A549 (cell line): ENCODE results near the gene PDXK. TPM values are rescaled to one million over a fixed set of nuclear protein-coding genes. Genes with fewer than 3 reads are reported as not detected.

Experiments used
- ATAC-seq, 2 experiments: fragments of 200-7000 bp in 1 of 2; fragments of >200 bp in 1 of 2; cut with Nextera tagmentation in 1 of 2; cut with Tn5 transposase in 1 of 2; 3 replicates each; pipeline versions ENCODE4 v1.8.0 to v1.9.1; 2018 to 2020; ENCODE audit warnings: mild to moderate bottlenecking in 1 of 2, moderate library complexity in 1 of 2
- CTCF ChIA-PET: fragments of 300-600 bp; sonication (Branson Sonifier 250); formaldehyde crosslinking; extraction: SDS; loops from one replicate; lab custom pipeline; 2021; ENCODE audit warnings: antibody characterized with exemption, inconsistent platforms; lab: Yijun Ruan, JAX
- POLR2A ChIA-PET: fragments of 350-600 bp; formaldehyde crosslinking; extraction: SDS; loops from one replicate; lab custom pipeline; 2021; ENCODE audit warnings: antibody characterized with exemption, inconsistent platforms; lab: Yijun Ruan, JAX
- DNase-seq, 2 experiments: peaks; one replicate each; pipeline versions ENCODE4 v3.0.0 to v3.0.0-alpha.2; 2011 to 2016; ENCODE audit warnings: low read depth in 1 of 2, low spot score in 1 of 2
- FAIRE-seq: peaks from 2 replicates; lab custom pipeline; 2011; peaks lifted over from hg19 to GRCh38; lab: Jason Lieb, UNC
- H3K27ac ChIP-seq, 2 experiments: fragments of >200 bp; sonication (Bioruptor Twin); formaldehyde crosslinking; 3 replicates each; pipeline ENCODE4 v1.5.1; 2016 to 2017
- H3K4me1 ChIP-seq: fragments of >200 bp; sonication (Bioruptor Twin); formaldehyde crosslinking; 3 replicates; pipeline ENCODE4 v1.6.1; 2016
- H3K4me2 ChIP-seq: fragments of >200 bp; sonication (Bioruptor Twin); formaldehyde crosslinking; 3 replicates; pipeline ENCODE4 v1.6.1; 2016
- H3K4me3 ChIP-seq: fragments of >200 bp; sonication (Bioruptor Twin); formaldehyde crosslinking; 3 replicates; pipeline ENCODE4 v1.5.1; 2016
- H3K9me3 ChIP-seq: fragments of >200 bp; sonication (Bioruptor Twin); formaldehyde crosslinking; 3 replicates; pipeline ENCODE4 v1.6.1; 2016
- BCL3 ChIP-seq: fragments of >200 bp; sonication (Bioruptor Twin); formaldehyde crosslinking; IDR thresholded peaks from 3 replicates; pipeline ENCODE4 v1.6.1; 2016
- CBX8 ChIP-seq: fragments of 200-600 bp; sonication (generic); IDR thresholded peaks from 2 replicates; pipeline ENCODE4 v1.6.1; 2016
- CEBPB ChIP-seq, 2 experiments: fragments of >200 bp in 1 of 2; sonication (Bioruptor Twin) in 1 of 2; formaldehyde crosslinking in 1 of 2; IDR thresholded peaks; 2 replicates each; pipeline ENCODE4 v1.6.1; 2012 to 2016
- CHD2 ChIP-seq: fragments of 150-350 bp; IDR thresholded peaks from 2 replicates; pipeline ENCODE4 v1.6.1; 2014; ENCODE audit warnings: low read length; ENCODE audit not compliant: partially characterized antibody
- EHF ChIP-seq: fragments of 250-450 bp; sonication (Bioruptor Pico); IDR thresholded peaks from 2 replicates; pipeline ENCODE4 v1.5.0; 2020; ENCODE audit warnings: mild to moderate bottlenecking
- EHMT2 ChIP-seq: fragments of 200-600 bp; sonication (generic); IDR thresholded peaks from 2 replicates; pipeline ENCODE4 v1.6.1; 2016; ENCODE audit warnings: antibody characterized with exemption, low read depth, mild to moderate bottlenecking, moderate library complexity
- ELK1 ChIP-seq: fragments of 150-350 bp; IDR thresholded peaks from 2 replicates; pipeline ENCODE4 v1.6.1; 2014; ENCODE audit warnings: low read depth, mild to moderate bottlenecking, low read length
- FOSL2 ChIP-seq, 2 experiments: fragments of 450-650 bp in 1 of 2; fragments of >200 bp in 1 of 2; sonication (Bioruptor Twin) in 1 of 2; formaldehyde crosslinking; IDR thresholded peaks; 2 replicates each; pipeline versions ENCODE4 v1.5.0 to v1.6.1; 2016 to 2020; ENCODE audit warnings: mild to moderate bottlenecking in 1 of 2, moderate library complexity in 1 of 2
- FOXS1 ChIP-seq: fragments of 250-450 bp; sonication (Bioruptor Pico); IDR thresholded peaks from 2 replicates; pipeline ENCODE4 v1.5.0; 2020; ENCODE audit warnings: mild to moderate bottlenecking, moderate library complexity
- HES2 ChIP-seq: fragments of >200 bp; sonication (Bioruptor Twin); formaldehyde crosslinking; IDR thresholded peaks from 2 replicates; pipeline ENCODE4 v1.6.1; 2016
- HEYL ChIP-seq: fragments of 250-450 bp; sonication (Bioruptor Pico); IDR thresholded peaks from 2 replicates; pipeline ENCODE4 v1.8.0; 2021; ENCODE audit warnings: mild to moderate bottlenecking, moderate library complexity
- HOXA7 ChIP-seq: fragments of 250-450 bp; sonication (Bioruptor Pico); IDR thresholded peaks from 2 replicates; pipeline ENCODE4 v1.5.0; 2020; ENCODE audit warnings: mild to moderate bottlenecking, moderate library complexity
- HOXB13 ChIP-seq: fragments of 250-450 bp; sonication (Bioruptor Pico); IDR thresholded peaks from 2 replicates; pipeline ENCODE4 v1.5.0; 2020; ENCODE audit warnings: low read depth, mild to moderate bottlenecking, moderate library complexity
- HOXB5 ChIP-seq: fragments of 250-450 bp; sonication (Bioruptor Pico); IDR thresholded peaks from 2 replicates; pipeline ENCODE4 v1.5.0; 2020; ENCODE audit warnings: mild to moderate bottlenecking, moderate library complexity
- JUNB ChIP-seq: fragments of >200 bp; sonication (Bioruptor Twin); formaldehyde crosslinking; IDR thresholded peaks from 2 replicates; pipeline ENCODE4 v1.6.1; 2016
- KDM5A ChIP-seq: fragments of 200-600 bp; sonication (generic); IDR thresholded peaks from 2 replicates; pipeline ENCODE4 v1.6.1; 2016; ENCODE audit warnings: antibody characterized with exemption, mild to moderate bottlenecking
- POLR2A ChIP-seq: IDR thresholded peaks from 2 replicates; pipeline ENCODE4 v1.6.1; 2012; ENCODE audit warnings: mild to moderate bottlenecking, low read length
- RAD21 ChIP-seq, 2 experiments: fragments of >200 bp in 1 of 2; sonication (Bioruptor Twin) in 1 of 2; formaldehyde crosslinking in 1 of 2; IDR thresholded peaks in 1 of 2; conservative IDR thresholded peaks in 1 of 2; 2 replicates in 1 of 2; 3 replicates in 1 of 2; pipeline ENCODE4 v1.6.1; 2012 to 2018; ENCODE audit warnings: inconsistent platforms in 1 of 2
- RARB ChIP-seq: fragments of 250-450 bp; sonication (Bioruptor Pico); IDR thresholded peaks from 2 replicates; pipeline ENCODE4 v1.8.0; 2021; ENCODE audit warnings: mild to moderate bottlenecking, moderate library complexity
- RCOR1 ChIP-seq: fragments of 150-350 bp; IDR thresholded peaks from 2 replicates; pipeline ENCODE4 v1.6.1; 2014; ENCODE audit warnings: antibody characterized with exemption, low read length, low read depth
- RFX5 ChIP-seq: fragments of 450-650 bp; IDR thresholded peaks from 2 replicates; pipeline ENCODE4 v1.7.1; 2014; ENCODE audit warnings: antibody characterized with exemption, mild to moderate bottlenecking, moderate library complexity
- RNF2 ChIP-seq: fragments of 200-600 bp; sonication (generic); IDR thresholded peaks from 2 replicates; pipeline ENCODE4 v1.6.1; 2016; ENCODE audit warnings: low read depth, mild to moderate bottlenecking, antibody characterized with exemption, moderate library complexity, borderline replicate concordance
- TFCP2L1 ChIP-seq: fragments of 250-450 bp; sonication (Bioruptor Pico); IDR thresholded peaks from 2 replicates; pipeline ENCODE4 v1.5.0; 2021; ENCODE audit warnings: mild to moderate bottlenecking
- ZC3H11A ChIP-seq: fragments of 450-650 bp; IDR thresholded peaks from 2 replicates; pipeline ENCODE4 v1.6.1; 2014; ENCODE audit warnings: antibody characterized with exemption, mild to moderate bottlenecking
- ZSCAN20 ChIP-seq: fragments of 250-450 bp; sonication (Bioruptor Pico); IDR thresholded peaks from 2 replicates; pipeline ENCODE4 v1.8.0; 2022; ENCODE audit warnings: mild to moderate bottlenecking, moderate library complexity
- WGBS: methylation state at CpG from one replicate; pipeline ENCODE4 v1.1.6; 2017; ENCODE audit errors: missing lambda C conversion rate; 5-methylcytosine and 5-hydroxymethylcytosine counted together
- polyA plus RNA-seq, 4 experiments: library from polyadenylated mRNA; depleted of rRNA in 3 of 4; stranded (reverse); fragments of >200 nt; fragmentation: RNase III in 1 of 4; extraction: RNeasy Plus Mini Kit Qiagen cat#74134 plus additional on column Dnase treatment in 1 of 4; gene quantifications; 2 replicates in 3 of 4; 3 replicates in 1 of 4; pipeline ENCODE4 v1.2.3, GENCODE V29; 2011 to 2017
- TF ChIP-seq, protein P1 (sequence below): fragments of 200-600 bp; sonication (generic); IDR thresholded peaks from 2 replicates; pipeline ENCODE4 v1.6.1; 2016; ENCODE audit warnings: antibody characterized with exemption, mild to moderate bottlenecking, moderate library complexity
- TF ChIP-seq, protein P2 (sequence below): IDR thresholded peaks from 2 replicates; pipeline ENCODE4 v1.6.1; 2012

PDXK gene
- polyA plus RNA-seq, 2 of the 4 experiments (the other 2 are of a cell fraction) = 220 to 292 TPM

GRCh38 chr21:43694437-43695079 lies 24.4 kb upstream of the PDXK start:
- no peak overlapping the region for H3K4me2 ChIP-seq
- DNase-seq (no peak), ATAC-seq (no peak), FAIRE-seq (no peak)
- H3K4me1 ChIP-seq = peaks cover 11% of the 10 kb centered on the region
- WGBS = 86% methylated on average over 18 of the region's 27 CpGs
- POLR2A ChIA-PET = no interaction called here
- TF ChIP-seq RAD21 (conservative IDR thresholded peaks at IDR 0.05 in 1 of 2, IDR thresholded peaks at IDR 0.05 in 1 of 2) (no peak), RARB (CRISPR knock-in tag) (no peak), EHMT2 (no peak), EHF (no peak), CHD2 (no peak), RCOR1 (no peak), RNF2 (no peak), BCL3 (no peak), HOXB13 (CRISPR knock-in tag) (no peak), KDM5A (no peak), FOSL2 (IDR thresholded peaks at IDR 0.05) (no peak), FOSL2 (CRISPR knock-in tag; IDR thresholded peaks at IDR 0.05) (no peak), FOXS1 (CRISPR knock-in tag) (no peak), ZSCAN20 (CRISPR knock-in tag) (no peak), TFCP2L1 (CRISPR knock-in tag) (no peak)
- TF ChIP-seq, protein P1, sequence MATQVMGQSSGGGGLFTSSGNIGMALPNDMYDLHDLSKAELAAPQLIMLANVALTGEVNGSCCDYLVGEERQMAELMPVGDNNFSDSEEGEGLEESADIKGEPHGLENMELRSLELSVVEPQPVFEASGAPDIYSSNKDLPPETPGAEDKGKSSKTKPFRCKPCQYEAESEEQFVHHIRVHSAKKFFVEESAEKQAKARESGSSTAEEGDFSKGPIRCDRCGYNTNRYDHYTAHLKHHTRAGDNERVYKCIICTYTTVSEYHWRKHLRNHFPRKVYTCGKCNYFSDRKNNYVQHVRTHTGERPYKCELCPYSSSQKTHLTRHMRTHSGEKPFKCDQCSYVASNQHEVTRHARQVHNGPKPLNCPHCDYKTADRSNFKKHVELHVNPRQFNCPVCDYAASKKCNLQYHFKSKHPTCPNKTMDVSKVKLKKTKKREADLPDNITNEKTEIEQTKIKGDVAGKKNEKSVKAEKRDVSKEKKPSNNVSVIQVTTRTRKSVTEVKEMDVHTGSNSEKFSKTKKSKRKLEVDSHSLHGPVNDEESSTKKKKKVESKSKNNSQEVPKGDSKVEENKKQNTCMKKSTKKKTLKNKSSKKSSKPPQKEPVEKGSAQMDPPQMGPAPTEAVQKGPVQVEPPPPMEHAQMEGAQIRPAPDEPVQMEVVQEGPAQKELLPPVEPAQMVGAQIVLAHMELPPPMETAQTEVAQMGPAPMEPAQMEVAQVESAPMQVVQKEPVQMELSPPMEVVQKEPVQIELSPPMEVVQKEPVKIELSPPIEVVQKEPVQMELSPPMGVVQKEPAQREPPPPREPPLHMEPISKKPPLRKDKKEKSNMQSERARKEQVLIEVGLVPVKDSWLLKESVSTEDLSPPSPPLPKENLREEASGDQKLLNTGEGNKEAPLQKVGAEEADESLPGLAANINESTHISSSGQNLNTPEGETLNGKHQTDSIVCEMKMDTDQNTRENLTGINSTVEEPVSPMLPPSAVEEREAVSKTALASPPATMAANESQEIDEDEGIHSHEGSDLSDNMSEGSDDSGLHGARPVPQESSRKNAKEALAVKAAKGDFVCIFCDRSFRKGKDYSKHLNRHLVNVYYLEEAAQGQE = no peak
- no peak overlapping the region for H3K27ac ChIP-seq
- no peak overlapping the region for H3K4me3 ChIP-seq
- CTCF ChIA-PET = interaction anchor here (0.6 kb wide), 1 partner anchor 1933 kb away, joined by 3 read pairs; no protein-coding TSS in a partner anchor
- no peaks in the 10 kb centered on the region for H3K9me3 ChIP-seq

DNA sequence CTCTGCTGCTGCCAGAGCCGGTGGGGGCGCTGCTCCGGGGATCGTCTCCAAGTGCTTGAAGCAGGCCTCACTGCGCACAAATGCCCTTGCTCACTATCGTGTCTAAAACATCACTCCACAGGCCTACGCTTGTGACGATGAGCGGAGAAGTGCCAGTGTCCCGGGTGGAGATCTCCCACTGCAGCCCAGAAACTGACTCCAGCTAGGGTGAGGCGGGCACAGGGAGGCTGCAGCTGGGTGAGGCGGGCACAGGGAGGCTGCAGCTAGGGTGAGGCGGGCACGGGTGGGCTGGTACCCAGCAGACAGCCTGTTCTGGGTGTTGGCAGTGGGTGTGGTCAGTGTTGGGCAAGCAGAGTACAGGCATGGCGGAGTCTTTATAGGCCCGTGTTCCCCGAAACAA lies 22.7 kb upstream of the PDXK start:
- TF ChIP-seq CEBPB (IDR thresholded peaks at IDR 0.05) (no peak), CBX8 (no peak), HES2 (no peak), JUNB (no peak), KDM5A (no peak), HOXB5 (no peak), ZC3H11A (no peak), RFX5 (no peak), HOXA7 (CRISPR knock-in tag) (no peak), FOSL2 (IDR thresholded peaks at IDR 0.05) (no peak), FOSL2 (CRISPR knock-in tag; IDR thresholded peaks at IDR 0.05) (no peak), ELK1 (no peak), POLR2A (no peak), RCOR1 (no peak), HEYL (CRISPR knock-in tag) (no peak)
- TF ChIP-seq, protein P2, sequence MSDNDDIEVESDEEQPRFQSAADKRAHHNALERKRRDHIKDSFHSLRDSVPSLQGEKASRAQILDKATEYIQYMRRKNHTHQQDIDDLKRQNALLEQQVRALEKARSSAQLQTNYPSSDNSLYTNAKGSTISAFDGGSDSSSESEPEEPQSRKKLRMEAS = no peak
- ChIA-PET POLR2A (no interaction called here), CTCF (no interaction called here)
- 90% methylated on average over 14 of the region's 17 CpGs for WGBS
- DNase-seq = no peak
- Histone ChIP-seq H3K9me3 (no peaks in the 10 kb centered on the region), H3K4me3 (no peak overlapping the region), H3K4me2 (no peak overlapping the region), H3K27ac (peak overlapping the region in 1 of 2 experiments; percentile 75; a peak in 2 of 6 replicates), H3K4me1 (peaks cover 11% of the 10 kb centered on the region)
- no peak for FAIRE-seq
- no peak for ATAC-seq
